Stimulated activated CD4-positive, alpha-beta T cell treated with anti-CD3 and anti-CD28 coated beads, Interleukin-15, amount 100 ng/mL, for 48 hours (primary cell): ENCODE results near the gene LEMD3.
A peak's percentile ranks its signal among the peaks of the same experiment; 100 is the strongest.

Experiments
- DNase-seq, 2 donors: peaks; one replicate each; pipeline ENCODE4 v3.0.0-alpha.2; 2020; ENCODE audit warnings: low read depth in 2 of 2

The LEMD3 gene

GRCh38 chr12:65208964-65209654 is 39.7 kb downstream of the LEMD3 start:
- no peak for DNase-seq

- DNase-seq = no peak
Measured at GRCh38 chr12:65209655-65210043, 40.3 kb downstream of the LEMD3 start.

- DNase-seq = no peak
Measured at GRCh38 chr12:65217086-65217485, 47.7 kb downstream of the LEMD3 start.

- DNase-seq = no peak
Measured at GRCh38 chr12:65220761-65221160, 51.4 kb downstream of the LEMD3 start.

GRCh38 chr12:65229441-65229840 is 60.1 kb downstream of the LEMD3 start:
- no peak for DNase-seq

GRCh38 chr12:65232476-65233077 is 63.2 kb downstream of the LEMD3 start:
- no peak for DNase-seq

DNA sequence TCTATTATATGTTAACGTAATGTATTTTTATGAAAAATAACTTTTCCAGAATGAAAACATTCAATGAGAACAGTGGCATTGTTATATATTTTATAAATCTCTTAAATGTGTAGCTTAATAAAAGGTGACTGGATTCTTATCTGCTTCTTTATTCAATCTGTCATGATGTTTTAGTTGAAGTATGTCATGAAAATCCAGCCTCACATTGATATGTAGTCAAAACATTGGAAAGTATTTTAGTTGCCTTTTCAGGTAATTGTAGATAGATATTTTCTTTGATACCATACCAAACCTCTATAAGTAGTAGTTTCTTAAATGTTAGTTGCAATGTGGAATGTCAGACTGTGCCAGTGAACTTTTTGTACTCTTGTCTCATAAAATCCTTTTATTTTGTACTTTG is 67.8 kb downstream of the LEMD3 start:
- DNase-seq = no peak

GRCh38 chr12:65238609-65239008 is 69.2 kb downstream of the LEMD3 start:
- no peak for DNase-seq

- no peak for DNase-seq
Measured at GRCh38 chr12:65248656-65249633, 79.6 kb downstream of the LEMD3 start.

DNA sequence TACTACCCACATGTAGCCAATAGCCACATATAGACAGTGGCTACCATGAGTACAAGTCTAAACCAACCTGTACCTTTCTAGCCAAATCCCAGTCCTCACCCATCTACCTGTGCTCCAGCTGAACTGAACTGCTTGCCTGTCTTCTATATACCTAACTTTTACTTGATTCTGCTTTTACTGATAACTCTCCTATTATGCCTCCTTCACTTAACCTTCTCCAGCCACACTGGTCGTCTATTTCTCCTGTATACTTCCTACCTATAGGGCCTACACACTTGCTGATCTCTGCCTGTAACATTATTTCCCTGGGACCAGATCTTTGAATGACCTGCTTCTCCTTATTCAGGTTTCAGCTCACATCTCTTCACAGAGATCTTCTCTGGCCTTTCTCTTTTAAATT is 83.1 kb downstream of the LEMD3 start:
- DNase-seq = no peak

DNA sequence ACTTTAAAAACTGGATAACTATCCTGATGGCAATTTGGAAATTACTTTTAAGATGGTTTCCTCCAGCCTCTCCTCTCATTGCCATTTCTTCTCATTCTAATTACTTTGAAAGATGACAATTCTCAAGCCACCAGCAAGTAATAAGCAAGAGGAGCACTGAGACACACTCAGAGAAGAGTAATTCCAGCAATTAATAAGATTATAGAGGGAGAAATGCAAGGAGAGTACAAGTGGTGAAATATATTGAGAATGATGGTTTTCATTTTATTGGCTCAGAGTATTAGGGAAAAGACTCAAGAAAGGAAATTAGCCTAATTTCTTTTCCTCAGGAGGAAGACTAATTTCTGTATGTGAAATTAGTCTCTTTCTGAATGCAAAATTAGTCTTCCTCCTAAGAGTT is 88.6 kb downstream of the LEMD3 start:
- no peak for DNase-seq

DNA sequence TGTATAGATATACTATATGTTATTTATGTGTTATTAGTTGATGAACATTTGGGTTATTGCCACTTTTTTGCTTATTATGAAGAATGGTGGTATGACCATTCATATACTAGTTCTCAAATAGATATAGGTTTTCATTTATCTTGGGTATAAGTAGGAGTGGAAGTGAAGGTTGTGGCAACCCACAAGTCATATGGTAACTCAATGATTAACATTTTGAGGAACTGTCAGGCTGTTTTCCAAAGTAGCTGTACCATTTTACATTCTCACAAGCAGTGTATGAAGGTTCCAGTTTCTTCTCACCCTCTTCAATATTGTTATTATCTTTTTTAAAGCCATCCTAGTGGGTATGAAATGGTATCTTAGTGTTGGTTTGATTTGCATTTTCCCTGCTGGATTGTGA is 90.1 kb downstream of the LEMD3 start:
- DNase-seq = no peak

- no peak for DNase-seq
Measured at GRCh38 chr12:65263777-65264176, 94.4 kb downstream of the LEMD3 start.

DNA sequence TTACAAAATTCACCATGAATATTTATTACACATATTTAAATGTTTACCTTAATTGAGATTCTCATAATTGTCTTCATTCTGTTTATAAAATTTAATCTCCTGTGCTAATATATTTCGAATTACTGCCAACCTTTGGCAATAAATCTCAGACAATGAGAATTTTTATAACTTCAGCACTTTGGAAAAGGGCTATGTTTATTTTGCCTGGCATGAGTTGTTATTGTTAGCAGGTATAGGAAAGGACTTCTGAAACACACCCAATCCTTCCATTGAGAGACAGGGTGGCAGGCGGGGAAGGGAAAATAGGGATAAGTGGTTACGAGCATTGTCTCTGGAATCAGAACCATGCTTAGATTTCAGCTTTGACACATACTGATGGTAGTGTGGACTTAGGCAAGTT is 97.0 kb downstream of the LEMD3 start:
- no peak for DNase-seq

GRCh38 chr12:65269603-65270002 is 100.2 kb downstream of the LEMD3 start:
- no peak for DNase-seq

GRCh38 chr12:65274602-65275272 is 105.4 kb downstream of the LEMD3 start:
- DNase-seq = no peak

DNA sequence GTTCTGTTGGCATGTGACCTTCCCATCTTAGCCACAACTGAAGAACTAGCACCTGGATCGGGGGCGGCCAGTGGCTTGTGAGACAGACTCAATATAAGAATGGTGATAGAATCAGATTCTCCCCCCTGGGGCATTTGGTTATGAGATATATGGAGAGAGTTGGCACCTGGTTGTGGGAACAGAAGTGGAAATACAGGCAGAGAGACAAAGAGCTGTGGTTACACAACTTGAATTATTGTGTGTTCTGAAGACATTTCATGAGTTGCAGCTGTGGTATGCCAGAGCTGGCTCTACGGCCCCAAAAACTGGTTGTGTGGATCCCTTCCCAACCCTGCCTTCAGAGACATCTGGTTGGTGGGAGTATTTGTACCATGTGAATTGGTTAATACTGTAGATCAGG is 106.2 kb downstream of the LEMD3 start:
- no peak for DNase-seq

DNA sequence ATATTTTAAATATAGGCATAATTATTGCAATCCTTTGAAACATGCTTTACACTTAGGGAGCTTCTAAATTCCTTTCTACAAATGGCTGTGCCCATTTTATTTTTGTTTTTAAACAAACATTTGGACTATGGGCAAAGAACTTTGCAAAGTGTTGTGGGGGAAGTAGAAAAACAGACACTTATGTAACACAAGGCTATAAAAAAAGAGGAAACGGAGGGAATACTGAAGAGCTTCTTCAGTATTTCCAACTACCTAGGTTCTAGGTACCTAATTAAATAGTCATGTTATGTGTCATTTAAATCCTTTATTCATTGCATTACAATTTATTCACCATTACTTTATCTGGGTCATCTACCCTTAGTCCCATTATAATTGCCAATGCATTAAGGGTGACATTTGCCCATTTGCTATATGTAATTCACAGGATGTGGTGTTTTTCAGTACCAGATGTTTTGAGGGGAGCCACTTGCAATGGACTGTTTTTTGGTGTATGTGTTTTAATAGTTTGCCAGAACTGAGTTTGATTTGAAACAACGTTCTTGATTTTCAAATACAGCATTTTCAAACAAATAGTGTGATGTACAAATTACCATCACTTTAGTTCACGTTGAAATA is 107.6 kb downstream of the LEMD3 start:
- no peak for DNase-seq

DNA sequence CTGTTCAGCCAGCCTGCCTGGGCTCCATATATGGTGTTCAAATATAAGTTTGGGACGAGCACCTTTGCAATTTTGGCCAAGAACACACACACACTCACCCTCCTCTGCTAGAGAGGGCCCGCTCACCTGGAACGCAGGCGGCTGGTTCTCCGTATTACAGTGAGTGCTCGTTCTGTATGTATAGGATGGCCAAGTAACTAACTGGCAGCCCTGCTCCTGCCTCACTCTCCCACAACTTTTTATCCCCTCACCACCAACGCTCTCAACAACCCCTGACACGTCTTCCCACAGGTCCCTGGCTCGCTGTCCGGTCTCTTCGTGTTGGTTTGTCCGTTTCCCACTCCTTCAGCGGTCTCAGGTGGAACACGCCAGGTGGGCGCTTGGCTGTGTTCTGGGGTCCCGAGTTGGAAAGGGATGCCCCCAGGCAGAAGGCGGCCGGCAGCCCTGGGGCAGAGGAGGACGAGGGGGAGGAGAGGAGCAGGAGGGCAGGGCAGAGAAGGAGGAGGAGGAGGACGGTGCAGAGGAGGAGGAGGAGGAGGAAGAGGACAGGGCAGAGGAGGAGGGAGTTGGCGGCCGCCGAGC is 108.7 kb downstream of the LEMD3 start:
- no peak for DNase-seq

DNA sequence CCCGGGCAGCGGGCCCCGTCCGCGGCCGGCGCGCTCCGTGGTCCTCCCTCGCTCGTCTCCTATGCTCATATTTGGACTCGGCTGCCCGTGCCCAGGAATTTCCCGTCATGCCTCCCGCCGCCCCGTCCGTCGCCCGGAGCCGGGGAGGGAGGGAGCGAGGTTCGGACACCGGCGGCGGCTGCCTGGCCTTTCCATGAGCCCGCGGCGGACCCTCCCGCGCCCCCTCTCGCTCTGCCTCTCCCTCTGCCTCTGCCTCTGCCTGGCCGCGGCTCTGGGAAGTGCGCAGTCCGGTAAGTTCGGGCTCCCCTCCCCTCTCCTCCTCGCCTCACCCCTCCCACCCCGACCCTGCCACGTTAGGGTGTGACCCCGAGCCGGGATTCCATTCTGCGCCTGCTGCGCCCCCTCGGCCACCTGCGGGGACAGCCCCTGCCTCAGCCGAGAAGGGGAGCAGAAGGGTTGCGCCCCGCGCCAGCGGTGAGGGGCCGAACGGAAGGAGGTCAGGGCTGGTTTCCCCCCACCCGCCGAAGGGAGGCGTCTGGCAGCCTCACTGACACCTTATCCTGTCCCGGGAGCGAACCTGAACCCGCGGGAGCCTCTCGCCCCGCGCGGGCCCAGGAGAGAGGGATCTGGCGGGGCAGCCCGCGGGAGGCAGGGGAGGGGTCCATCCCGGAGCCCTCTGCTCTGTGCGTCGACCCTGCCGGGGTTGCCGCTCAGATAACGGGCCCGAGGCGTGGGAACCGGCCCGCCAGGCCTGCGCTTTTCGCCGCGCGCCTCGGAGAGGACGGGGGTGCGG is 109.4 kb downstream of the LEMD3 start, which contains the start of gene MSRB3:
TSS of gene MSRB3 (plus strand) at position 108 of the 793 bp plus-strand sequence. CDS start 29,897 bp downstream, outside the sequence.
- peak in 1 of 2 donors; percentile 1 for DNase-seq
